Mucosa of descending colon (tissue), 3 donors: ENCODE measurements around the gene FSTL3. TPM values are rescaled to one million over a fixed set of nuclear protein-coding genes. Genes with fewer than 3 reads are reported as not detected.

ENCODE experiments used
- ATAC-seq: fragments of 200-7000 bp; cut with Tn5 transposase; one replicate; pipeline ENCODE4 v1.9.1; 2020; ENCODE audit warnings: mild to moderate bottlenecking, moderate library complexity
- DNase-seq, 3 donors: peaks; one replicate each; pipeline ENCODE4 v3.0.0-alpha.2; 2020
- H3K36me3 ChIP-seq: fragments of 200-600 bp; one replicate; pipeline ENCODE4 v1.8.0; 2021; ENCODE audit warnings: low read depth, mild to moderate bottlenecking
- H3K4me1 ChIP-seq: fragments of 200-600 bp; one replicate; pipeline ENCODE4 v1.8.0; 2021; ENCODE audit warnings: low read depth, mild to moderate bottlenecking
- H3K4me3 ChIP-seq: fragments of 200-600 bp; one replicate; pipeline ENCODE4 v1.8.0; 2021; ENCODE audit warnings: mild to moderate bottlenecking
- H3K9me3 ChIP-seq: fragments of 200-600 bp; one replicate; pipeline ENCODE4 v1.8.0; 2021; ENCODE audit warnings: mild to moderate bottlenecking
- CTCF ChIP-seq: fragments of 200-600 bp; IDR thresholded peaks from one replicate; pipeline ENCODE4 v1.8.0; 2022; ENCODE audit warnings: antibody characterized with exemption, mild to moderate bottlenecking
- intact Hi-C, 2 donors: fragments of 100-400 bp; cut with DNase I in 1 of 2; cut with micrococcal nuclease in 1 of 2; formaldehyde crosslinking; loops; one replicate each; pipeline versions ENCODE4 v1.11.0 to v1.11.1; 2022; cut with DNase I, micrococcal nuclease
- total RNA-seq, 3 donors: library from RNA; stranded (reverse); fragmentation: NEBNext Ultra II Directional in 2 of 3; extraction: Animal tissue kit (Norgen Biotek cat#: 25700) in 2 of 3; gene quantifications; one replicate each; pipeline versions ENCODE4 v1.2.1 to v1.2.4, GENCODE V29; 2021 to 2023
- donor health status: DM: no; HTN: no; CAD: no; lungs with moderate emphysema.
- donor health status: DM: no; HTN: no; CAD: no.
- donor health status: DM: no; HTN: yes; CAD: no.

The FSTL3 gene
- total RNA-seq, 3 donors from 2014 or later = 2.6 to 25.0 (median 12.8) TPM

GRCh38 chr19:670609-671075 lies 5.5 kb upstream of the FSTL3 start:
- H3K4me1 ChIP-seq = peaks cover 3% of the 10 kb centered on the region
- ATAC-seq (no peak), DNase-seq (no peak)
- no peaks in the 10 kb centered on the region for H3K9me3 ChIP-seq
- TF ChIP-seq CTCF = no peak
- no peak overlapping the region for H3K4me3 ChIP-seq
- H3K36me3 ChIP-seq = no peaks in the 10 kb centered on the region
- intact Hi-C loops = no loop called here

GRCh38 chr19:674282-675151 lies 1.7 kb upstream of the FSTL3 start:
- Histone ChIP-seq H3K36me3 (no peaks in the 10 kb centered on the region), H3K4me1 (peaks cover 10% of the 10 kb centered on the region), H3K4me3 (no peak overlapping the region), H3K9me3 (no peaks in the 10 kb centered on the region)
- TF ChIP-seq CTCF = no peak
- intact Hi-C loops = no loop called here
- DNase-seq (peak in 1 of 3 donors; percentile 56), ATAC-seq (no peak)

GRCh38 chr19:676007-676338 lies 219 bp upstream of the FSTL3 start:
- Histone ChIP-seq H3K9me3 (no peaks in the 10 kb centered on the region), H3K36me3 (no peaks in the 10 kb centered on the region), H3K4me1 (peaks cover 12% of the 10 kb centered on the region), H3K4me3 (no peak overlapping the region)
- intact Hi-C loops = no loop called here
- no peak for TF ChIP-seq CTCF
- DNase-seq = no peak
- ATAC-seq = no peak

GRCh38 chr19:677201-677600 lies 1.0 kb downstream of the FSTL3 start:
- H3K4me1 ChIP-seq = peaks cover 12% of the 10 kb centered on the region

GRCh38 chr19:677601-678436 lies 1.6 kb downstream of the FSTL3 start:
- intact Hi-C loops = no loop called here
- Histone ChIP-seq H3K4me3 (no peak overlapping the region), H3K36me3 (no peaks in the 10 kb centered on the region), H3K9me3 (no peaks in the 10 kb centered on the region), H3K4me1 (peaks cover 12% of the 10 kb centered on the region)
- DNase-seq (peak in 1 of 3 donors; percentile 59), ATAC-seq (no peak)
- no peak for TF ChIP-seq CTCF

More at GRCh38 chr19:677201-677600, 1.0 kb downstream of the FSTL3 start:
- H3K9me3 ChIP-seq = no peaks in the 10 kb centered on the region
- DNase-seq = peak; percentile 42 to 74 (median 57)
- no peak for ATAC-seq
- H3K4me3 ChIP-seq = no peak overlapping the region
- TF ChIP-seq CTCF = no peak
- intact Hi-C loops = no loop called here
- no peaks in the 10 kb centered on the region for H3K36me3 ChIP-seq
